A673 (cell line): ENCODE measurements around the gene TCHP. TPM values are rescaled to one million over a fixed set of nuclear protein-coding genes. Genes with fewer than 3 reads are reported as not detected.
"Not testable (repeated sequence)": the region's sequence is repeated elsewhere in the genome, so short reads cannot be mapped to it uniquely, and the experiment has no call there.

Source experiments
- BruUV-seq: library from RNA; stranded (reverse); fragments of 400-500 nt; replicated peaks from 2 replicates; lab custom pipeline; 2021; lab: Mats Ljungman, UMichigan
- CTCF ChIA-PET: fragments of 300-600 bp; sonication (Branson Sonifier 250); formaldehyde crosslinking; loops from one replicate; lab custom pipeline; 2022; ENCODE audit warnings: antibody characterized with exemption; lab: Charles Lee
- POLR2A ChIA-PET: fragments of 300-600 bp; sonication (Branson Sonifier 250); formaldehyde crosslinking; loops from one replicate; lab custom pipeline; 2022; ENCODE audit warnings: antibody characterized with exemption; ENCODE audit not compliant: low non-redundant PET; lab: Charles Lee
- DNase-seq: peaks from one replicate; pipeline ENCODE4 v3.0.0-alpha.2; 2015; ENCODE audit warnings: low spot score
- H3K27ac ChIP-seq: fragments of 200-600 bp; sonication (generic); 2 replicates; pipeline ENCODE4 v1.5.1; 2016; ENCODE audit warnings: mixed run types, low read depth, mild to moderate bottlenecking, mixed read lengths, antibody characterized with exemption, low read length; ENCODE audit not compliant: poor library complexity, severe bottlenecking
- H3K27me3 ChIP-seq: fragments of 200-600 bp; sonication (generic); replicated peaks from 2 replicates; pipeline ENCODE4 v1.6.1; 2017; ENCODE audit warnings: mixed run types, low read depth, mild to moderate bottlenecking, mixed read lengths, antibody characterized with exemption, low read length; ENCODE audit not compliant: insufficient read depth, poor library complexity
- H3K36me3 ChIP-seq: fragments of 200-600 bp; sonication (generic); 2 replicates; pipeline ENCODE4 v1.6.1; 2016; ENCODE audit warnings: mixed run types, mild to moderate bottlenecking, mixed read lengths, antibody characterized with exemption, low read length; ENCODE audit not compliant: insufficient read depth, poor library complexity, severe bottlenecking
- H3K4me1 ChIP-seq: fragments of 200-600 bp; sonication (generic); 2 replicates; pipeline ENCODE4 v1.6.1; 2017; ENCODE audit warnings: mixed run types, mild to moderate bottlenecking, mixed read lengths, antibody characterized with exemption, low read length; ENCODE audit not compliant: insufficient read depth, poor library complexity, severe bottlenecking
- H3K4me3 ChIP-seq: fragments of 200-600 bp; sonication (generic); 2 replicates; pipeline ENCODE4 v1.5.1; 2016; ENCODE audit warnings: low read depth, mixed run types, mild to moderate bottlenecking, mixed read lengths, low read length; ENCODE audit not compliant: poor library complexity, severe bottlenecking
- H3K9me3 ChIP-seq: fragments of 200-600 bp; sonication (generic); 2 replicates; pipeline ENCODE4 v1.6.1; 2016; ENCODE audit warnings: mixed run types, low read depth, mild to moderate bottlenecking, mixed read lengths, antibody characterized with exemption, low read length; ENCODE audit not compliant: poor library complexity, severe bottlenecking
- EZH2 ChIP-seq: fragments of 200-600 bp; sonication (generic); IDR thresholded peaks from 2 replicates; pipeline ENCODE4 v1.6.1; 2017; ENCODE audit warnings: borderline replicate concordance, low read depth, mild to moderate bottlenecking, mixed read lengths, antibody characterized with exemption, low read length; ENCODE audit not compliant: poor library complexity, severe bottlenecking
- intact Hi-C: fragments of 100-400 bp; cut with micrococcal nuclease; formaldehyde crosslinking; loops from one replicate; pipeline ENCODE4 v1.10.0; 2022; ENCODE audit not compliant: unreplicated experiment
- total RNA-seq: library from RNA; stranded (reverse); gene quantifications from 2 replicates; pipeline ENCODE4 v1.2.3, GENCODE V29; 2021
- TF ChIP-seq, protein P1 (sequence below): fragments of 300-800, 200-600 bp; sonication (generic); conservative IDR thresholded peaks from 2 replicates; pipeline ENCODE4 v1.5.1; 2017; ENCODE audit warnings: low read depth, mild to moderate bottlenecking, antibody characterized with exemption, low read length, moderate library complexity, mixed read lengths

TCHP gene
- total RNA-seq, 1 experiment from 2014 or later, result 40.4 TPM

DNA sequence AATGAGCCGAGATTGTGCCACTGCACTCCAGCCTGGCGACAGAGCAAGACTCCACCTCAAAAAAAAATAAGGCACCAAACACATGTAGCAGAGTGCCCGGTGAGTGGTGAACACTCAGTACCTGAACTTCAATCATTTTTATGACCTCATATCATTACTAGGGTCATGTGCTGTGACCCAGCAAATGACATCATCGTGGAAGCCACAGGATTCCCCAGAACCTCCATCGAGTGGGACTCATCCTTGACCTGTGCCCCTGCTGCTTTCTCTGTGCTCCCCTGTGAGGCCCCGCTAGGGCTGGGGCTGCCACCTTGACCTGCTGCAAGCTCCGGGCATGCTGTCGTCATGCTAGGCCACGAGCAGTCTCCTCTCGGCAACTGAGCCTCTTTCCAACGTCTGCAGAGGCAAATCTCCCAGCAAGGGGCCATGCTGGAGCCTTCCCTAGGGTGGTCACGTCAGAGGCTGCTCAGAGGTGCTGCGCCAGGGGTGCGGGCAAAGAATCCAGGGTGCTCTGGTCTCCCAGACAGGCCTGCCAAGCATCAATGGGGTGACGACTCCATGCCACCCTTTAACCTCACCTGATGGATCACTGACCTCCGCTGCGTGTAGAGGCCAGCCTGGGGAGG is 38.3 kb upstream of the TCHP start:
- POLR2A ChIA-PET, result no interaction called here
- CTCF ChIA-PET, result no interaction called here

DNA sequence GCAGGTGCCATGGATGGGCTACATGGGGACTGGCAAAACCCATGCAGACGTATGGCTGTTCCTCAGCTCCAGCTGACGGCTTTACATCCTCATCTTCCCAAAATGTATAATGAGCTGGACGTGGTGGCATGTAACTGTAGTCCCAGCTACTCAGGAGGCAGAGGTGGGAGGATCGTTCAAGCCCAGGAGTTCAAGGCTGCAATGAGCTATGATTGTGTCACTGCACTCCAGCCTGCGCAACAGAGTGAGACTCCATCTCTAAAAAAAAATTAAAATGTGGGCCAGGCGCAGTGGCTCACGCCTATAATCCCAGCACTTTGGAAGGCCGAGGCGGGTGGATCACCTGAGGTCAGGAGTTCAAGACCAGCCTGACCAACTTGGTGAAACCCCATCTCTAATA is 37.6 kb upstream of the TCHP start:
- H3K27me3 ChIP-seq, H3K27ac ChIP-seq, H3K36me3 ChIP-seq, H3K4me1 ChIP-seq, H3K9me3 ChIP-seq, intact Hi-C loops, H3K4me3 ChIP-seq, POLR2A ChIA-PET, DNase-seq, CTCF ChIA-PET, BruUV-seq: not testable (repeated sequence)

More for the DNA sequence above, 38.3 kb upstream of the TCHP start:
- Histone ChIP-seq H3K27ac (no peak overlapping the region), H3K4me3 (no peak overlapping the region), H3K9me3 (no peaks in the 10 kb centered on the region), H3K4me1 (no peaks in the 10 kb centered on the region), H3K36me3 (no peaks in the 10 kb centered on the region), H3K27me3 (no peaks in the 10 kb centered on the region)
- DNase-seq, result no peak
- intact Hi-C loops, result no loop called here
- TF ChIP-seq, protein P1, sequence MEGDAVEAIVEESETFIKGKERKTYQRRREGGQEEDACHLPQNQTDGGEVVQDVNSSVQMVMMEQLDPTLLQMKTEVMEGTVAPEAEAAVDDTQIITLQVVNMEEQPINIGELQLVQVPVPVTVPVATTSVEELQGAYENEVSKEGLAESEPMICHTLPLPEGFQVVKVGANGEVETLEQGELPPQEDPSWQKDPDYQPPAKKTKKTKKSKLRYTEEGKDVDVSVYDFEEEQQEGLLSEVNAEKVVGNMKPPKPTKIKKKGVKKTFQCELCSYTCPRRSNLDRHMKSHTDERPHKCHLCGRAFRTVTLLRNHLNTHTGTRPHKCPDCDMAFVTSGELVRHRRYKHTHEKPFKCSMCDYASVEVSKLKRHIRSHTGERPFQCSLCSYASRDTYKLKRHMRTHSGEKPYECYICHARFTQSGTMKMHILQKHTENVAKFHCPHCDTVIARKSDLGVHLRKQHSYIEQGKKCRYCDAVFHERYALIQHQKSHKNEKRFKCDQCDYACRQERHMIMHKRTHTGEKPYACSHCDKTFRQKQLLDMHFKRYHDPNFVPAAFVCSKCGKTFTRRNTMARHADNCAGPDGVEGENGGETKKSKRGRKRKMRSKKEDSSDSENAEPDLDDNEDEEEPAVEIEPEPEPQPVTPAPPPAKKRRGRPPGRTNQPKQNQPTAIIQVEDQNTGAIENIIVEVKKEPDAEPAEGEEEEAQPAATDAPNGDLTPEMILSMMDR, result no peak
- no peak for TF ChIP-seq EZH2
- no TSS peak for BruUV-seq

DNA sequence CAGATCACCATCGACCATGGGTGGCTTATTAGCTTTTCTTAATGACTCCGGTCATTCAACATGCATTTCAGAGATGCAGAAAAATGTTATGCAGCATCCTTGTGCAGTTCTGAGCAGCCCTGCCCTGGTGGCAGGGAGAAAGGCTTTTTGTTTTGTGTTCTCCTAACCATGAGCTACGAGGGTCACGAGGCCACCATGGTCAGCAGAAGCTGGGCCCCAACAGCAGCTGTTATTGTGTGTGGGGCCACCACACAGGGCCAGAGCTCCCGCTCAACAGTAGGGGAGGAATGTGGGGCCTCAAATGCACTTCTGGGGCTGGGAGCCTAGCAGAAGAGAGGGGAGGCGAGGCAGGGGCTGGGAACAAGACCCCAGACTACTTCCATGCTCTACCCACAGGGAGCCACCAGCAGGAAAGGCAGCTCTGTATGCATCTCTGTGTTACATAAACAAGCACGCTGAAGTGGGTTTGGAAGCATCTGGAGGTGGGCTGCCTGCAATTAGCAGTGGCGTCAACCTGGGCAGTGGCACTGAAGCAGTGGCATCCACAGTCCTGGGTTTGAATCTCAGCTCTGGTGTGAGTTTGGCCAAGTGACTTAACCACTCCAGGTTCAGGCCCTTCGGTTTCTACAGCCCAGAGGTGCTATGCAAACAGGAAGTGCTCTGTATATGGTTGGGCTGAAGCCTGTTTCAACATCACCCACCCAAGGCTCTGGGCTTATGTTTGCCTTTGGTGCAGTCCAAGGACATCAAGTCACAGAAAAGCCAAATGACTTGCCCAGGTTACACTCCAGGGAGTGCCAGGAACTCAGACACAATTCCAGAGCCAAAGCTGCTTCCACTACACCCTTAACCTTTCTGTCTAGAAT is 36.0 kb upstream of the TCHP start:
- no peak overlapping the region for H3K27ac ChIP-seq
- no TSS peak for BruUV-seq
- no peaks in the 10 kb centered on the region for H3K27me3 ChIP-seq
- H3K36me3 ChIP-seq, result no peaks in the 10 kb centered on the region
- CTCF ChIA-PET, result no interaction called here
- H3K4me1 ChIP-seq, result no peaks in the 10 kb centered on the region
- no peak overlapping the region for H3K4me3 ChIP-seq
- DNase-seq, result no peak
- no peaks in the 10 kb centered on the region for H3K9me3 ChIP-seq
- POLR2A ChIA-PET, result no interaction called here
- intact Hi-C loops, result no loop called here
- TF ChIP-seq, protein P1, result no peak
- TF ChIP-seq EZH2, result no peak
